Upper lobe of left lung (tissue), 4 donors: ENCODE data around the gene CADPS.

Experiments used
- EP300 ChIP-seq, 4 donors: sonication (generic); formaldehyde crosslinking; IDR thresholded peaks; one replicate each; pipeline ENCODE4 v1.5.1; 2017; ENCODE audit warnings: antibody characterized with exemption in 4 of 4, control low read depth in 2 of 4
- POLR2AphosphoS5 ChIP-seq, 2 donors: sonication (generic); formaldehyde crosslinking; IDR thresholded peaks; one replicate each; pipeline ENCODE4 v1.5.1; 2017; ENCODE audit warnings: antibody characterized with exemption in 2 of 2

- no peak for TF ChIP-seq EP300 (IDR thresholded peaks at IDR 0.05)
- no peak for TF ChIP-seq POLR2AphosphoS5 (IDR thresholded peaks at IDR 0.05)
Observed at GRCh38 chr3:62630664-62631063, 244.6 kb downstream of the CADPS start.
